Measurements from ENCODE around the gene PDGFC.

- TF ChIP-seq, protein P1, sequence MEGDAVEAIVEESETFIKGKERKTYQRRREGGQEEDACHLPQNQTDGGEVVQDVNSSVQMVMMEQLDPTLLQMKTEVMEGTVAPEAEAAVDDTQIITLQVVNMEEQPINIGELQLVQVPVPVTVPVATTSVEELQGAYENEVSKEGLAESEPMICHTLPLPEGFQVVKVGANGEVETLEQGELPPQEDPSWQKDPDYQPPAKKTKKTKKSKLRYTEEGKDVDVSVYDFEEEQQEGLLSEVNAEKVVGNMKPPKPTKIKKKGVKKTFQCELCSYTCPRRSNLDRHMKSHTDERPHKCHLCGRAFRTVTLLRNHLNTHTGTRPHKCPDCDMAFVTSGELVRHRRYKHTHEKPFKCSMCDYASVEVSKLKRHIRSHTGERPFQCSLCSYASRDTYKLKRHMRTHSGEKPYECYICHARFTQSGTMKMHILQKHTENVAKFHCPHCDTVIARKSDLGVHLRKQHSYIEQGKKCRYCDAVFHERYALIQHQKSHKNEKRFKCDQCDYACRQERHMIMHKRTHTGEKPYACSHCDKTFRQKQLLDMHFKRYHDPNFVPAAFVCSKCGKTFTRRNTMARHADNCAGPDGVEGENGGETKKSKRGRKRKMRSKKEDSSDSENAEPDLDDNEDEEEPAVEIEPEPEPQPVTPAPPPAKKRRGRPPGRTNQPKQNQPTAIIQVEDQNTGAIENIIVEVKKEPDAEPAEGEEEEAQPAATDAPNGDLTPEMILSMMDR (IDR thresholded peaks at IDR 0.05; ENCODE audit: extremely low read depth in 1 of 2, insufficient read depth in 1 of 2, low read depth in 1 of 2, low read length in 2 of 2), result no peak
- TF ChIP-seq POLR2A (IDR thresholded peaks at IDR 0.05; ENCODE audit: low read depth, low read length), result no peak
- TF ChIP-seq POLR2AphosphoS5 (IDR thresholded peaks at IDR 0.05; ENCODE audit: insufficient read depth, low read depth, low read length), result no peak
Observed at GRCh38 chr4:156767911-156768415, 203.6 kb downstream of the PDGFC start.

All from endothelial cell of umbilical vein (primary cell).